Stimulated activated CD4-positive, alpha-beta T cell treated with anti-CD3 and anti-CD28 coated beads, TNF-alpha, amount 100 ng/mL, for 1 hour (primary cell): ENCODE data around the gene GPR146.
"Not testable (repeated sequence)": the region's sequence is repeated elsewhere in the genome, so short reads cannot be mapped to it uniquely, and the experiment has no call there.

ENCODE experiments used
- DNase-seq, 3 donors: peaks; one replicate each; pipeline ENCODE4 v3.0.0-alpha.2; 2020; ENCODE audit warnings: low read depth in 3 of 3, low spot score in 1 of 3

Gene GPR146

DNA sequence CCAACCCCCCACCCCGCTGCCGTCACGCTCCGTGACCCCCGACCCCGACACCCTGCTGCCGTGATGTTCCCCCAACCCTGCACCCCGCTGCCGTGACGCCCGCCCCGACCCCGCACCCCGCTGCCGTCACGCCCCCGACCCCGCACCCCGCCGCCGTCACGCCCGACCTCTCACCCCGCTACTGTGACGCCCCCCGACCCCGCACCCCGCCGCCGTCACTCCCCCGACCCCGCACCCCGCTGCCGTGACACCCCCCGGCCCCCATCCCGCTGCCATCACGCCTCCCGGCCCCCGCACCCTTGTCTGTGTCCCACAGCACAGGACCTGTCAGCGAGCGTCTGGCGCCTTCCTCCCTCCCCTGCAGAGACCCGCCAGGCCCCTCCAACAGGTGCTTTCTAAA is 29.7 kb downstream of the GPR146 start:
- DNase-seq: not testable (repeated sequence)

- DNase-seq: no peak
These were observed 30.5 kb downstream of the GPR146 start for GRCh38 chr7:1074593-1075431.

- DNase-seq: no peak
These were observed 32.1 kb downstream of the GPR146 start for GRCh38 chr7:1076184-1077072.

GRCh38 chr7:1078519-1078918 is 34.2 kb downstream of the GPR146 start:
- no peak for DNase-seq

DNA sequence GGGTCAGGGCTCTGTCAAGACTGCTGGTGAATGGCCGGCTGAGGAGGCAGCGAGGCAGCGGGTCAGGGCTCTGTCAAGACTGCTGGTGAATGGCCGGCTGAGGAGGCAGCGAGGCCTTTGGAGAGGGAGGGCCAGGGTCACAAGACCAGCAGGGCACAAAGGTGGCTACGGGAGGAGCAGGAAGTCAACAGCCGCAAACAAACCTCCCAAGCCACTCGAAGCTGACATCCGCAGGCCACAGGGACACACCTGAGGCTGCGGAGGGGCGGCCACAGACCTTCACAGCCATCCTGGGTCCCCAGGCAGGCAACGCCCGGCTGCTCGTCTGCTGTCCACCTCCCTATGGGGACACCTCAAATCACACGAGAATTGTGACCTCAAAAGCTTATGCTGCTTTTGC is 34.6 kb downstream of the GPR146 start:
- DNase-seq: no peak

GRCh38 chr7:1079546-1079945 is 35.2 kb downstream of the GPR146 start:
- no peak for DNase-seq

GRCh38 chr7:1080252-1080920 is 36.0 kb downstream of the GPR146 start:
- DNase-seq: no peak

GRCh38 chr7:1080921-1081255 is 36.5 kb downstream of the GPR146 start:
- no peak for DNase-seq

GRCh38 chr7:1081336-1081735 is 37.0 kb downstream of the GPR146 start:
- DNase-seq: no peak

DNA sequence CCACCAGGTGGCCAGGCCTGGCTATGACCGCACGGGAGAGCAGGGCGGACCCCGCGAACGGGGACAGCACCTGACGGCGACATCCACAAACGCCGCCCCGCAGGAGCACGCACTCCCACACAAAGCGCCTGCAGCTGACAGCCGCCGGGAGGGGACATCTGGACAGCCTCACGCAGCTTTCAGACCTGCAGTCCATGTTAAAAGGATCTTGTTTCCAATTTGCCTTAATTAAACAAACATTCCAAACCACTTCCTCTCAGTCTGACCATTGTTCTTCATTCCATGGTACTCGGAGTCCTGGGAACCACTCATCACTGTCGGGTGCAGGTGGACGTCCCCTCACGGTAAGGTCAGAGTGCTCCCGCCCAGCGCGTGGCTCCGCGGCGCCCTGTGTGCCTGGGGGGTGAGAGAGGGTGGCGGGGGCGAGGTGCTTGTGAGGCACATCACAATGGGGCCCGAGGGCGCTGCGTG is 37.6 kb downstream of the GPR146 start:
- DNase-seq: no peak

DNA sequence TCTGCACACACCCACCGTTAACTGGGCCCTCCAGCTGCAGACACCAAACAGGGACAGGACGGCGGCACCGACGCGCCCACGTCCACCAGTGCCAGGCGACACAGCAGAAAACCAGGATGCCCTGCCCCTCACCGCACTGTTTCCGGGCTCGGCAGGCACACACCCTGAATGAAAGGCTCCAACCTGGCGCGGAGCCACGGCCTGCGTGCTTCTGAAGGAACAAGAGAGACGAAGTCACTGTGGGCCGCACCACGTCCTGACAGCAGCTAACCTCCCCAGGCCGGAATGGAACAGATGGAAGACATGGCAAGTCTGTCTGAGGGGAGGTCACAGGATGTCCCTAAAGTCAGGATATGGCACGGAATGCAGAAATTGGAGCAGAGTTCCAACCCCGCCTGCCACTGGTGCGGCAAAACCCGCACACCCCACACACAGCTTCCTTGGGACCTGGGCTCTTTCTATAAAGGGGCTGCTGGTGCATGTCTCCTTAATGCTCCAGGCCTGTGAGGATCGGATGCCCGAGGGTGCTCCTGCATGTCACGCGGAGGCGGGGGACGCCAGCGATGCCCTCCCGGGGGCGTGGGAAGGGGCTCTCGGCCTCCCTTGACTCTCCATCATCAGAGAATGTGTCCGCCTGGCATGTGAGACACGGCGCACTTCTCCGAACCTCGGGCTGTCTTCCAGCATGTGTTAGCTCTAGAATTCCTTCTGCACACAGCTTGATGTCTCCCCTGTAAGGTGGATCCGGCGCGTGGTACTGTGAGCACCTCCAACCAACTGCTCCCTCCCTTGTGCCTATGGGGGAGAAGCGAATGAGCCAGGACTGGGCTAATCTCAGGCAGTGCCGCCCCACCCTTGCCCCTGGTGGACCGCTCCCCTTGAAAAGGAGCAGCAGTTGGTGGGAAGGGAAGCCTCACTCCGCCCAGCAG is 39.6 kb downstream of the GPR146 start:
- DNase-seq: no peak

DNA sequence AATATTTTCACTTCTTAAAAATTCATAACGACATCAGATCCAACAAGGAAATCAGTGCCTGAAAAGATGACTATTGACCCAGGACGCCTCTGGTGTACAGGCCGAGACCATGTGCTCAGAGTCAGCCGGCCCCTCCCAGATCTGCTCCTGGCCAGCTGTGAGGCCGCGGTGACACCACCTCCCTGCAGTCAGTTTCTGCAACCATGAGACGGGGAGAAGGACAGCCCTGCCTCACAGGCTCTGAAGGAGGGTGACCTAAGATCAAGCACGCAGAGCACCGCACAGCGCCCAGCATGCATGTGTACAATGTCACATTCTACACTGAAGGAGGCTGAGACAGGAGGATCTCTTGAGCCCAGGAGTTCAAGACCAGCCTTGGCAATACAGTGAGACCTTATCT is 40.9 kb downstream of the GPR146 start:
- DNase-seq: no peak

- no peak for DNase-seq
These were observed 41.6 kb downstream of the GPR146 start for GRCh38 chr7:1085910-1086421.

DNA sequence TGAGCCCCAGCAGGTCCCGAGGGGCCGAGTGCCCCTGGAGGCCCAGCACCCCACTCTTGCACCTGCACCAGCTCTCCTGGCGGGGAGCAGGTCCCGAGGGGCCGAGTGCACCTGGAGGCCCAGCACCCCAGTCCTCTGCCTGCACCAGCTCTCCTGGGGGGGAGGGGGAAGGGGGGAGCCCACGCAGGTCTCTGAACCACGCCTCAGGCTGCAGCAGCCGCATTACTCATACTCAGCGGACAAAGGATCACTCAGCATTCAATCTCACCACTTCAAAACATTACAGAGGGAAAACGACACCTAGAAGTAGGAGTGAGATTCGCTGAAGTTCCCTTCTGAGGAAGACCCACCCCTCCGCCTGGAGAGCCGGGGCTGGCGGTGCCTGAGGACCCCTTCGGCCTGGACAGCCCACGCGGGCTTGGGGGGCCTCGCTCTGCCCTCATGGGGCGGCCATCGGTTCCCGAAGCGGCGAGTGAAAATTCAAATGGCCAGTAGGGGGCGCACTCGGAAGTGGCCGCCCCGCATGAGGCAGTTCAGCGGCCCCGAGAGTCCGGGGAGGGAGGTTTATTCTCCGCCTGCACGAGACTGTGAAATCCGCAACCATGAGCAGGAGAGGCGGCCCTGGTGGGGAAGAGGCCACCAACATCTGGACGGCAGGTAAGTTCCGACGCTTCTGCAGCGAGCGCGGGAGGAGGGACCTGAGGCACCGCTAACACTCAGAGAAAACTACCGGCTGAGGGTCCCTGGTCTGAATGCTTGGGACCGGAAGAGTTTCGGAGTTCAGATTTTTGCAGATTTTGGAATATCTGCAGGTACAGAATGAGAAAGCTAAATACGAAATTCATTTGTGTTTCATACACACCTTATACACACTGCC is 42.5 kb downstream of the GPR146 start:
- peak; percentile 20 to 59 (median 38) for DNase-seq

DNA sequence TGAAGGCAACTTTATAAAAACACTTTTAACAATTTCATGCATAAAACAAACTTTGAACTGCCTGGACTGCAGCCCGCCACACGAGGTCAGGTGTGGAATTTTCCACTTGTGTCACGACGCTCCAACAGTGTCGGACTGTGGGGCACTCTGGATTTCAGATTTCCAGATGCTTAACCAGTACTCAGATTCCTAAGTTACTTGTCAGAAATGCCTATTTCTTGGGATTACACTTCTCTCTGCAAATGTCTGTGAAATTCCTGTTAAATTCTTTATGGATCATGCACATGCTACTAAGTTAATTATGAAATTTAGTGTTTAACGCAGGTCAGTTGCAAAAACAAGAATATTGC is 43.1 kb downstream of the GPR146 start:
- no peak for DNase-seq

DNA sequence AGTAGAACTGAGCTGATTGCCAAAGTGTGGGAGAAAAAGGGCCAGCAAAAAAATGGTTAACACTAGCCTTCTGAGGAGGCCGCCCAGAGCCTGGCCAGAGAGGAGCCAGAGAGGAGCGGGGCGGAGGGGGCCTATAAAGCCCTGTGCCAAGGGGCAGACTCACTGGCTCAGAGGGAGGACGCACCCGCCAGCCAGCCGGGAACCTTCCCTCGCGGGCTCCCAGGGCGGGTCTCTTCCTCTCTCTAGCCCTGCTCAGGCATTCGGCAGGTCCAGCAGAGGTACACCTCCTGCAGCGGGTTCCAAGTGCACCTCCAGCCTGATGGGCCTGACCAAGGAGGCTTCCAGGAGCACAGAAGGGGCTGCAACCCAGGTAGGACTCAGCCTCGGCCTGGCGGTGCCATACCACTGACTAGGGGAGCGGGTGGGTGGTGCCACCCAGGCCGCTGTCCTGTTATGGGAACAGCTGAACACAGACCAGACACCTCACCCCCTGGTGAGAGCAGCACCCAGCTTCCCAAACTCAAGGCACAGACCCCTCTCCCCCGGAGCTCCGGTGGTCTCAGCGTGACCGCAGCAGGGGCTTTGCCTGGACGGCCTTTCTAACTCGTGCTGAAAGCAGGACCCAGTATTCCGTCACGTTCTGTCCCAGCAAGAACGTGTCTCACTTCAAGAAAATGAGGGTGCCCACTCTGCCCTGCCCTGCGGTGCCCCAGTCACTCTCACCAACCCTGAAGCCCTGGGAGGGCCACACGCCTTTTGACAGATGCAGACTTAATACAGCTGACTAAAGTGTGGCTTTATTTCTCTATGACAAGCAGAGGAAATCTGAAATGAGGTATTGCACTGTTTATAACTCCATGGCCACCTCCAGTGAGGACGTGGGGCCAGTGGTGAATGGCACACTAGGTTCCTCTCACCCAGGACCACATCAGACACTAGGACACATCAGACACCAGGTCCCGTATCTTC is 43.9 kb downstream of the GPR146 start, which contains the start of gene GPER1:
Gene GPER1, plus strand, starts transcription at position 162 of the 969 bp plus-strand sequence. CDS start 3,616 bp downstream, outside the sequence.
- no peak for DNase-seq

DNA sequence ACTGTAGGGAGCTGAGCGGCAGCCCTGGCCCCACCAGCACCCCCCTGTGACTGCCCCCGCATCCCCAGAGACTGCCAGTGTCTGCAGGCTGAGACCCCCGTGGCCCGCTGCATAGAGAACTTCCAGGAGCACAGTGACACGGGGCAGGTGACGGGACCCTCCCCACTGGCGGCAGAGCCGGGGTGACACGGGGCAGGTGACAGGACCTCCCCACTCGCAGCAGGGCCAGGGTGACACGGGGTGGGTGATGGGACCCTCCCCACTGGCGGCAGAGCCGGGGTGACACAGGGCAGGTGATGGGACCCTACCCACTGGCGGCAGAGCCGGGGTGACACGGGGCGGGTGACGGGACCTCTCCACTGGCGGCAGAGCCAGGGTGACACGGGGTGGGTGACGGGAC is 45.9 kb downstream of the GPR146 start:
- no peak for DNase-seq
